GM12892 (cell line): ENCODE data around the gene SMU1.

ENCODE experiments used
- POLR2A ChIP-seq: IDR thresholded peaks from 2 replicates; pipeline ENCODE4 v1.6.1; 2011; ENCODE audit warnings: low read depth, low read length, control low read depth
- POLR2AphosphoS5 ChIP-seq: IDR thresholded peaks from 2 replicates; pipeline ENCODE4 v1.6.1; 2011; ENCODE audit warnings: low read depth, low read length, control low read depth
- TAF1 ChIP-seq: IDR thresholded peaks from 2 replicates; pipeline ENCODE4 v1.6.1; 2011; ENCODE audit warnings: low read depth, mild to moderate bottlenecking, control low read depth, low read length, borderline replicate concordance

DNA sequence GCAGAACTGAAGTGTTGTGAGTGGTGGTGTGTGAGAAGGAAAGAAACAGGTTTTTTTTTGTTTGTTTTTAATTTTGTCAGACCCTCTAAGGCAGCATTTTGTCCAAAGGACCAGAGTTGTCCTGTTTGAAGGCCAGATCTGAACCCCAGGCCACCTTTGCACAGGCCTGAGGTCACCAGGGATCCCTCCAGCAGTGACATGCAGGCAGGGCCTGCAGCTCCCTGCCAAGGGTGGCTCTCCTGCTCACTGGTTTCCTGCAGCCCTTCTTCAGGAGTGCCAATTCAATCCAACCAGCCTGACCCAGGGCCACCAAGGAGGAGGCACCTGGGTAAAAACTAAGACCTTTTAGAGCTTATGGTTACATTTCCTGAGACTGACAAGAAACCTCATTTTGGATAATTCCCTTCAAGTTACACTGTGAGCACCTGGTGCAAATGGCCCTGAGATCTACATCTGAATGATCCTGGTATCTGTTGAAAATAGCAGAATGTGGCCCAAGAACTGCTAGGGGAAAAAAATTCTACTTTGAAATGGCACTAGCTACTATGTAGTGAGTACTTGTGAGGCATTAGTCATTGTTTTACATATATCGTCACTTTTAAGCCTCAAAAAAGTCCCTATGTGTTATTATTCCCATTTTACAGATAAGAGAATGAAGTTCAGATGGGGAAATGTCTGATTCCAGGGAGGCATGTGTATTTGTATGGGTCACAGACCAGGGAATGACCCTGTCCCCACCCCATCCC is 33.5 kb upstream of the SMU1 start:
- TF ChIP-seq POLR2A (no peak), POLR2AphosphoS5 (no peak), TAF1 (no peak)
